IPS-15b (cell line): ENCODE measurements around the gene OR4K17.
"Not testable (repeated sequence)": the region's sequence is repeated elsewhere in the genome, so short reads cannot be mapped to it uniquely, and the experiment has no call there.

Experiments
- H3K27me3 ChIP-seq: one replicate; pipeline ENCODE4 v1.6.1; 2013; ENCODE audit warnings: low read length; ENCODE audit not compliant: control insufficient read depth, insufficient read depth
- H3K36me3 ChIP-seq: one replicate; pipeline ENCODE4 v1.6.1; 2013; ENCODE audit warnings: low read length; ENCODE audit not compliant: control insufficient read depth, insufficient read depth
- H3K4me1 ChIP-seq: one replicate; pipeline ENCODE4 v1.6.1; 2013; ENCODE audit warnings: mild to moderate bottlenecking, low read length; ENCODE audit not compliant: control insufficient read depth, insufficient read depth
- H3K4me3 ChIP-seq: one replicate; pipeline ENCODE4 v1.5.1; 2013; ENCODE audit warnings: low read depth, low read length
- H3K9ac ChIP-seq: one replicate; pipeline ENCODE4 v1.6.1; 2013; ENCODE audit warnings: low read depth, mild to moderate bottlenecking, low read length
- H3K9me3 ChIP-seq: one replicate; pipeline ENCODE4 v1.6.1; 2013; ENCODE audit warnings: mild to moderate bottlenecking, low read length; ENCODE audit not compliant: control insufficient read depth, insufficient read depth

The OR4K17 gene

DNA sequence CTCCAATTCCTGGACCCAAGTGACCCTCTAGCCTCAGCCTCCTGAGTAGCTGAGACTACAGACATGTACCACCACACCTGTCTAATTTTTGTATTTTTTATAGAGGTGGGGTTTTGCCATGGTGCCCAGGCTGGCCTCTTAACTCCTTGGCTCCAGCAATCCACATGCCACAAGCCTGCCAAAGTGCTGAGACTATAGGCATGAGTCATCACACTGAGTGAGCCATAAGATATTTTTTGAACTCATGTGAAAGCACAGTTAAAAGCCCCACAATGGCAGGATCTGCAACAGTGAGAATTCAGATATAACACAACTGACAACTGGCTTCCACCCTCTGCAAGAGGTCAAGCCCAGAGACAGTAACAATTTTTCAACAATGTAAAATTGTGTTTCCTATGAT lies 59.3 kb downstream of the OR4K17 start:
- not testable (repeated sequence) for H3K4me3 ChIP-seq, H3K27me3 ChIP-seq, H3K4me1 ChIP-seq, H3K9ac ChIP-seq, H3K36me3 ChIP-seq
- peaks cover 12% of the 10 kb centered on the region for H3K9me3 ChIP-seq
